GM18870 (cell line): ENCODE results near the gene RELT.

ENCODE experiments used
- ATAC-seq: cut with Tn5 transposase; IDR thresholded peaks from one replicate; pipeline ENCODE4 v1.9.1; 2021; ENCODE audit warnings: moderate library complexity; ENCODE audit not compliant: unreplicated experiment

Gene RELT

GRCh38 chr11:73390601-73391565, 14.7 kb downstream of the RELT start:
- no peak for ATAC-seq

DNA sequence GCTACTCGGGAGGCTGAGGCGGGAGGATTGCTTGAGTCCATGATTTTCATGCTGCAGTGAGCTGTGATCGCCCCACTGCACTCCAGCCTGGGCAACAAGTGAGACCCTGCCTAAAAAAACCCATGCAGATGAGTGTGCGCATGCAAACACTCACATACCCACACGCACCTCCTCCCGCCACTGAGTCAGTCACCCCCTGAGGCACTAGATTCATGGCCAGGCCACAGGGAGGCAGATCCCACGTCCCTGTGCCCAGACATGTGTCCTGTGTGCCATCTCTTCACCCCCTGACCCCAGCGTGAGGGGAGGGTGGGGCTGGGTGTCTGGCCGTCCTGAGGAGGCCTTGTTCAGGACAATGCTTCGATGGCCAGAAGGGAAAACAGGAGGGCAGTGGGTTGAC, 15.5 kb downstream of the RELT start:
- no peak for ATAC-seq

DNA sequence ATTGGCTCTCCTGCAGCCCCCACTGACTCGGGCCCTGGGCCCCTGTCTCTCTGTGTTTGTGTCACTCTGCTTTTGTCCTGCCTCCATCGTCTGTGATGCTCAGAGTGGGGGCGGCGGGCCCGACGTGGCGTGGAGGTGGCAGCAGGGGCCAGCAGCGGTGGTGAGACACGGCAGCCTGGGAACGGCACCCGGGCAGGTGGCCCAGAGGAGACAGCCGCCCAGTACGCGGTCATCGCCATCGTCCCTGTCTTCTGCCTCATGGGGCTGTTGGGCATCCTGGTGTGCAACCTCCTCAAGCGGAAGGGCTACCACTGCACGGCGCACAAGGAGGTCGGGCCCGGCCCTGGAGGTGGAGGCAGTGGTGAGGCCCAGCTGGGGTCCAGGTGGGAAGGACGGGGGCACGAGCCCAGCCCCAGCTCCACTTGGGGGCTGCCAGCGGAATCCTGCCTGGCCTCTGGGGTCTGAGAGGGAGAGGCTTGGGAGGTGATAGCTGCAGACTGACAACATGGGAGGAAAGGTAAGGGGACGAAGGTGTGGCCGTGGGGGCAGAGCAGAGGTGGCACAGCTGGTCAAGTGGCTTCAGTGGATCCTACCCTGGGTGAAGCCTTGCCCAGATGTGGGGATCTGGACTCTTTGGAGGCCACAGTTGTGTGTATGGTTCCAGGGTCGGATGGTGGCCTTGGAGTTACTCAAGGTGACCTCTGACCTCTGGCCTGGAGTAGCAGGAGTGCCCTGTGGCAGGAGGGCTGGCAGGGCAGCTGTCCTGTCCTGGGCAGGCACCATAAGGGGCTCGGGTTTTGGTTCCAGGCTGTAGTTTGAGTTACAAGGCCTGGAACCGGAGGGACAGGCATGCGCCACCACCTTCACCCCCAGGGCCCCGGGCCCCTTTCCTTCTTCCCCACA, 16.2 kb downstream of the RELT start:
- ATAC-seq = no peak

DNA sequence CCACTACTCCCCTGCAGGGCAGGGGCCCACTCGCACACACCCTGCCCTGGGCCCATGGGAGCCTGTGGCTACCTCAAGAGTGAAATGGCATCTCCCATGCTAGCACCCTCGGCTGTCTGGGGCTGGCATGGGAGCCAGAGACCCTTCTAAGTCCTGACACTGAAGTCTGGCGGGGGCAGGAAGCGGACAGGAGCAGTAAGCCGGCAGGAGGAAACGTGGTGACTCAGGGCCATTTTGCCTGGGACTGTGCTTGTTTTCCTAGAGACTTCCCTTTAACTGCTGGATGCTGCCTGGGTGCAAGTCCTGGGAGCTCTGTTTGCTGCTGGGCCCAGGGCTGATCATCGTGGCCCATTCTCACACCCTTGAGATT, 16.8 kb downstream of the RELT start:
- no peak for ATAC-seq

DNA sequence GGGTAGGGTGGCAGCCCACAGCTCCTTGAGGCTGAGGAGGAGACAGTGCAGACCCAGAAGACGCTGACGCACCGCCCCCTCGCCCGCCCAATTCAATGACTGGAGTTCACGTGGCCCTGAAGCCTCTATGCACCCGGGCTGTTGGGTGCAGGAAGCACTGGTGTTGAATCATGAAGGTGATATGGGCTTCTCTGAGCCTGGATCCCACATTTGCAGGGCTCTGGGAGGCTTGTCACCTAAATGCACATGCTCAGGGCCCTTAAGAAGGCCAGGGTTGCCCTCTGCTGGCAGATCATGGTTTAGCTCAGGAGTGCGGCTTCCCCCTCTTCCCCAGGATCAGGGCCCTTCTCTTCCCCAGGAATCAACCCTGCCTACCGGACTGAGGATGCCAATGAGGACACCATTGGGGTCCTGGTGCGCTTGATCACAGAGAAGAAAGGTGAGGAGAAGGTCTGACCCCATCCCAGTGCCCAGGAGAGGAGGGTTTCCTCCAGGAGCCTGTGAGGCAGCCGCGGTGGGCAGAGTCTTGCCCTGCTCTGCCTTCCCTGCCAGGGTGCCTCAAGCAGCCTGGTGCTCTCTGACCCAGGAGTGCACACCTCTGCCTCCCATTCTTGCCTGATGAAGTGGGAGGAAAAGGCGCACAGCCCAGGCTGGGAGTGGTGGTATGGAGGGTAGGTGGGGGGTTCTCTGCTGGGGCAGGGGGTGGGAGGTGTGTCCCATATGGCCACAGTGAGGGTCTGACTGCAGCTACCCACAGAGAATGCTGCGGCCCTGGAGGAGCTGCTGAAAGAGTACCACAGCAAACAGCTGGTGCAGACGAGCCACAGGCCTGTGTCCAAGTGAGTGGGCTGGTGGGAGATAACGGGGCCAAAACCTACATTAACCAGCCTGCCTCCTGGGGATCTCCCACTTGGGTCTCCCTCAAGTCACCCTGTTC, 17.5 kb downstream of the RELT start:
- no peak for ATAC-seq

GRCh38 chr11:73394416-73395296, 18.5 kb downstream of the RELT start:
- ATAC-seq = no peak

DNA sequence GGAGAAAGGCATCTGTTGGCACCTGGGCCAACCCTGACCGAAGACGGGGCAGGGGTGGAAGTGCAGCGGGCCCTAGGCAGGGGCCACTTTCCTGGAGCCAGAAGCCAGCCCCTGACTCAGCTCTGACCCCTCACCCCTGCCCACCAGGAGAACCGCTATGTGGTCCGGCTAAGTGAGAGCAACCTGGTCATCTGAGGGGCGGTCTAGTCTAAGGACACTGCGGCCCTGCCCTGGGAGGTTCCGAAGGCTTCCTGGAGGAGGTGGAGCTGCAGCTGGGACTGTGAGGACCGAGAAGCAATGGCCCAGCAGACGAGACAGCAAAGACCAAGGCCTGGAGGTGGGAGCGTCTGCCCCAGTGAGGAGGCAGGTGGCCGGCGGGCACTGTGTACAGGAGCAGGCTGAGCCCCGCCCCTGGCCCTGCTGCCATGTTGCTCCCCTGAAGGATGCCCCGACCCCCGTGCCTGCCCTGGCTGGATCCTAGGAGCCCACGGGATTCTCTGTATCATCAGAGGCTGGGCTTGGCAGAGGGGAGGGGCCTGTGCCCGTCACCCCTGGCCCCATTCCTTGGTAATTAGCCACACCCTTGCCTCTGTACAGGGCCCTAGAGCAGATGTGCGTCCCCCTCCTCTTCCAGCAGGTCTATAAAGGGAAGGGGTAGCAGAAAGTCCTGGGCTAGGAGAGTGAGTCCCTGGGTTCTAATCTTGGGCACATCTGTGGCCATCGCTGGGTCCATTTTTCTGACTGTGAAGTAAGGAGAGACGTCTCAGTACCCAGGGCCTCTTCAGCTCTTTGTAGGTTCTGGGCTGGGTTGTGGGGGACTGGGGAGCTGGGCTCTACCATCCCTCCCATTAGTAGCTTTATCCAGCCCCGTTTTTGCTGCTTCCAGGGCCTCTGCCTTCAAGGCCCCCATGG, 19.4 kb downstream of the RELT start:
- no peak for ATAC-seq

- ATAC-seq = no peak
Observed at GRCh38 chr11:73396251-73396930, 20.2 kb downstream of the RELT start.

- no peak for ATAC-seq
Observed at GRCh38 chr11:73396985-73397384, 20.8 kb downstream of the RELT start.

- ATAC-seq = no peak
Observed at GRCh38 chr11:73397468-73398131, 21.4 kb downstream of the RELT start.

GRCh38 chr11:73398132-73398526, 21.9 kb downstream of the RELT start:
- no peak for ATAC-seq

DNA sequence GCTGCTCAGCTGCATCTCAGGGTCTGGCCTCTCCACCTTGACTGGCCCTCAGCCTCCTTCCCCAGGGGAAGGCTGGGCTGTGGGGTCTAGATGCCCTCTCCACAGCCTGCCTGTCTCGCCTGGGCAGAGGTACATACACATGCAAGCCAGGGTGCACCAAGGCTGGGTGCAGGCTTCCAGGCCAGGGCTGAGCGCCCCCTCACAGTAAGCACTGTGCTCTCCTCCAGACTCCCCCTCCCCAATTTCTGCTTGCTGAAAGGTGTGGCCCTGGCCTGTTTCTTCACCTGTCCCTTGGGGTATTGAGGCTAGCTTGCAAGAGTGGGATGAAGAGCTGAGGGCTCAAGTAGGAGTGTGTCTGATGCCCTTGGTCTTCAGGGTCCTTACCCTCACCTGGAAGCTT, 22.5 kb downstream of the RELT start:
- no peak for ATAC-seq

DNA sequence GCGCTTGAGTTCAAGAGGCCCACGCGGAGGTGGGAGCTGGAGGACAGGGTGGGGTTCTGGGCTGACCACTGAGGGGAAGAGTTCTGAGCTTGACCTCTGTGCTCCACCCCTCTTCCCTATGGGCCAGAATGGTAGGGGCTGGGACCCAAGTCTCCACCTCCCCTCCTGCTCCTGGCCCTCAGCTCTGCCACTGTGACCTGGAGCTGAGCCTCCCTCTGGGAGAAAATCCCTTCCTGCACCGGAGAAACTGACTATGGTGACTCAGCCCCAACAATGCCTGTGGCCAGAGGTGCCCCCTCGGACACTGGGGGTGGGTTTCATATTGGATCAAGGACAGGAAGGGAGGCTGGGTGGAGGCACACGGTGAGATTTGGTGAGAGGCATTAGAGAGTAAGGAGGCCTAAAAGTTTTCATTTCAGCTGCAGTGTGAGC, 23.0 kb downstream of the RELT start:
- ATAC-seq = no peak

- no peak for ATAC-seq
Observed at GRCh38 chr11:73399636-73400035, 23.4 kb downstream of the RELT start.

DNA sequence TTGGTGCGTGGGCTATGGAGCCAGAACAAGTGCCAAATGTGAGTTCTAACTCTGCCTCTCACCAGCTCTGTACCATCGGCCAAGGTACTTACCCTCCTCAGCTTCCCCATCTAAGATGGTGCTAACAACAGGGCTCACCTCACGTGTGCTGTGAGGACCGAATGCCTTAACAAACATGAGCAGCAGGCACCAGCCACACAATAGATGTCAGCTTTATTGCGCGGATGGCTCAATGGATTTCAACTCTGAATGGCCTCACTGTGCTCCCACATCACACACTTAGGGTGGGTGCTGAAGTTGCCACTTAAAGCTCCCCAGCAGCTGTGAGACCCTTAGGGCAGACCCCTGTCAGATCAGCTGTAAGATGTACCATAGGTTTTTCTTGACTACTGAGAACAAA, 24.1 kb downstream of the RELT start:
- no peak for ATAC-seq

GRCh38 chr11:73401217-73401923, 25.2 kb downstream of the RELT start:
- ATAC-seq = no peak
